AG04449 (cell line): ENCODE data around the gene USP47.

Experiments used
- CTCF ChIA-PET: fragments of 350-600 bp; formaldehyde crosslinking; extraction: SDS; loops from one replicate; lab custom pipeline; 2021; ENCODE audit warnings: antibody characterized with exemption; lab: Yijun Ruan, JAX
- POLR2A ChIA-PET: fragments of 400-600, 350-600 bp; formaldehyde crosslinking; extraction: SDS; loops from one replicate; lab custom pipeline; 2020; ENCODE audit warnings: antibody characterized with exemption, inconsistent platforms; lab: Yijun Ruan, JAX
- DNase-seq: peaks from one replicate; pipeline ENCODE4 v3.0.0-alpha.2; 2010; ENCODE audit warnings: low read depth, low spot score
- H3K4me3 ChIP-seq: 2 replicates; pipeline ENCODE4 v1.5.1; 2011; ENCODE audit warnings: low read depth, mild to moderate bottlenecking, control low read depth, low read length
- CTCF ChIP-seq: IDR thresholded peaks from one replicate; pipeline ENCODE4 v1.5.1; 2011; ENCODE audit warnings: mild to moderate bottlenecking, moderate library complexity, low read length, control low read depth, inconsistent platforms; ENCODE audit not compliant: insufficient read depth; ENCODE audit errors: missing control alignments

USP47 gene

GRCh38 chr11:11806586-11806985, 35.2 kb upstream of the USP47 start:
- no peak for DNase-seq
- no peak overlapping the region for H3K4me3 ChIP-seq
- ChIA-PET POLR2A (no interaction called here), CTCF (interaction anchor here (0.9 to 3.2 kb wide), 9 partner anchors 8 to 779 kb away, joined by 3 to 62 read pairs (median 3); no protein-coding TSS in a partner anchor)
- no peak for TF ChIP-seq CTCF

DNA sequence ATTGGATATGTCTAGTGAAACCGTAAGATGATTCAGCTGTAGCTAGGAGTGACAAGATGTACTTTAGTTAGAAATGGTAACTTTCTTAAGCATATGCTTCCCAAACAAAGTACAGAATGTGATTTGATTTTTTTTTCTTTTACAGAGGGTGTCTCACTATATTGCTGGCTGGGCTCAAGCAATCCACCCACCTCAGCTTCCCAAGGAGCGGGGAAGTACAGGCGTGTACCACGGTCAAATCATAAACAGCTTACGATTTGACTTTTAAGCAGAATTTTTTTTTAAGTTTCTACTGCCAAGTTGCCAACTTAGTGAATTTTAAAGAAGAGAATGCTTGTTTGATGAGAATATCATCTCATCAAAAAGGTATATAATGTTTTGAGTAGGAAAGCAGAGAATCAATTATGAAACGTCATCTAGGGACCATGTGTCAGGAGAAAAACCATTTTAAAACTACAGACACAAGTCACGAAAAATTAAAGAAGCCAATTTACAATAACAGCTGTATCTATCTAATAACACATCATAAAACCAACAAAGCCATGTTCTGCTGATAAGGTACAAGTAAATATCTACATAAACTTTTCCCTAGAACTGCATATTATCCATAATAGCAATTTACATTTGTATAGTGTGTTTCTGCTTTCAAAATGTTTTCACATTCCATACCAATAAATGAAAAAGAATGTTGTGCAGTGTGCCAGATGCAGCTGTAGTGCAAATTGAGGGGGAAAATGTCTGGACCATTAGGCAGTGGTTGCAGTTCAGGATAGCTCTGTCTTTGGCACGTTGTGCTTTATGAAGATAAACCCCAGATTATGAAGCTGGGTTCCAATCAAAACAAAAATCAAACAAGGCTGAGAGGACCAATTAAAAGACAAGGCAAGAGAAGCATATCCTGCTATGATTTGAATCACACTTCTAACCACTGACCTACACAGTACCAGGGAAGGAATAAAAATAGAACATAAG, 33.7 kb upstream of the USP47 start:
- DNase-seq = no peak
- CTCF ChIA-PET = interaction anchor here (0.9 to 3.2 kb wide), 9 partner anchors 9 to 1018 kb away, joined by 3 to 62 read pairs (median 3); no protein-coding TSS in a partner anchor
- TF ChIP-seq CTCF = no peak
- H3K4me3 ChIP-seq = no peak overlapping the region
- POLR2A ChIA-PET = no interaction called here

- TF ChIP-seq CTCF = no peak
- no peak for DNase-seq
- H3K4me3 ChIP-seq = no peak overlapping the region
- ChIA-PET CTCF (interaction anchor here (0.9 to 3.2 kb wide), 4 partner anchors 10 to 235 kb away, joined by 3 to 62 read pairs (median 8); no protein-coding TSS in a partner anchor), POLR2A (no interaction called here)
Measured at GRCh38 chr11:11808992-11809615, 32.7 kb upstream of the USP47 start.

DNA sequence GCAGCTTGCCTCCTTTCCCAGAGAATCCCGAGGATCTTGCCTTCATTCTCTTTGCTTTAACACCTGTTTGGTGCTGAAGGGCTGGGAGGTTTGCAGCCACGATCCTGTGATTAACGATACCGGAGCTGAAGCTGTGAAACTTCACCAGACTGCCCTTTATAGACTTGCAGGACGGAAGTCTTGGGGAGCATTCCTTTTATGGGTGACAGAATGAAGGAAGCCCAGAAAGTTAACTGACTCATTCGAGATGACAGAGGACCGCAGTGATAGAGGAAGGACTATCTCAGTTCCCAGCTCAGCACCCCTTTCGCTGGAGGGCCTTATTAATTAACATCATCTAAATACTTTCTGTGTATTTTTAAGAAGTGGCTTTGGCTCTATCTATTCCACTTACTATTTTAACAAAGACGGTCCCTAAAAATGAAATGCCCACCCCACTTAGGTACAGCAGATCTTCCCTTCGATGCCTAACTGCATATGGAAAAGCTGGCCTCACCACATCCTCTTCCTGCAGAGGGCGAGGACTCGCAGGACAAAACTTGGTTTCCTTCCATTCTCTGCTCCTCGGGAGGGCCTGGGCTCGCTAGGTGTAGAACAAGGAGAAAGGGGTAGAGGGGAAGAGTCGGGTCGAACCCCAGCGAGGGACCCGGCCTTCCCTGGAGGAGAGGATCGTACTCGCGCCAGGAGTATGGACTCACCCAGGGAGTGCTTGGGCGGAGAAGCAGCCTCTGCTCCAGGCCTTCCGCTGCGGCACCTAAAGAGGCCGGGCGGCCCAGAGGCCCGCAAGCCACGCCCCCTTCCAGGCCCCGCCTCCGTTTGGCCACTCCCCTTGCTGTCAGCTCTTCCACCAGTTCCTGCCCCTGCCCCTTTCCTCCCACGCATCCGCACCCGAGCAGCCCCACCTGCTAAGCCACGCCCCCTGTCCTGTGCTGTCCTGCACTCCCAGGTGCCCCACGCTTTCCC, 30.7 kb upstream of the USP47 start:
- no peak for DNase-seq
- H3K4me3 ChIP-seq = no peak overlapping the region
- CTCF ChIA-PET = interaction anchor here (0.5 to 2.2 kb wide), 5 partner anchors 10 to 87 kb away, joined by 3 to 8 read pairs (median 4); no protein-coding TSS in a partner anchor
- no peak for TF ChIP-seq CTCF
- POLR2A ChIA-PET = no interaction called here

- POLR2A ChIA-PET = interaction anchor here (1.0 to 1.7 kb wide), 2 partner anchors 29 to 273 kb away, joined by 3 to 18 read pairs; partner anchors contain the start of gene USP47
- CTCF ChIA-PET = interaction anchor here (1.2 to 1.5 kb wide), 4 partner anchors 14 to 118 kb away, joined by 4 to 6 read pairs (median 6); no protein-coding TSS in a partner anchor
- TF ChIP-seq CTCF = no peak
- peak; percentile 90 for DNase-seq
- H3K4me3 ChIP-seq = no peak overlapping the region
Measured at GRCh38 chr11:11813288-11813962, 28.3 kb upstream of the USP47 start.
